ENCODE results near the gene FBXL17. TPM values are rescaled to one million over a fixed set of nuclear protein-coding genes. Genes with fewer than 3 reads are reported as not detected.

Gene FBXL17
- total RNA-seq, 1 experiment from 2014 or later, result 5.3 TPM

GRCh38 chr5:107812570-107813141 is 569.2 kb downstream of the FBXL17 start:
- no peak overlapping the region for H3K23ac ChIP-seq (ENCODE audit: insufficient read length, low read depth, low read length)
- no peak overlapping the region for H3T11ph ChIP-seq (ENCODE audit: low read length)
- peaks cover 11% of the 10 kb centered on the region for H3K27me3 Mint-ChIP-seq (ENCODE audit: low read depth)
- no peak overlapping the region for H3K27ac ChIP-seq (ENCODE audit: insufficient read length, low read depth, low read length)
- H3K4me1 Mint-ChIP-seq, result peaks cover 50 to 53% of the 10 kb centered on the region in 2 experiments
- H2AFZ ChIP-seq (ENCODE audit: low read length), result no peak overlapping the region
- no peak overlapping the region for H2BK12ac ChIP-seq (ENCODE audit: insufficient read length, low read depth, low read length)
- no peak overlapping the region for H2BK15ac ChIP-seq (ENCODE audit: low read depth, low read length)
- peaks cover 19% of the 10 kb centered on the region; the same call in 1 of the 2 replicates for H3K4me1 ChIP-seq (ENCODE audit: insufficient read depth, low read length)
- H2AK5ac ChIP-seq (ENCODE audit: insufficient read length, low read length), result no peak overlapping the region
- no peaks in the 10 kb centered on the region for H3K27me3 ChIP-seq (ENCODE audit: insufficient read depth, low read length)
- no peak overlapping the region for H3K4me3 Mint-ChIP-seq
- H2BK120ac ChIP-seq (ENCODE audit: low read depth, low read length, poor library complexity, severe bottlenecking), result no peak overlapping the region
- H3K79me1 ChIP-seq (ENCODE audit: insufficient read depth, low read depth, low read length, poor library complexity, severe bottlenecking), result no peaks in the 10 kb centered on the region
- no peak overlapping the region for H3K9ac ChIP-seq (ENCODE audit: extremely low read depth, insufficient read length, low read length)
- no peak overlapping the region for H3K4me2 ChIP-seq (ENCODE audit: insufficient read depth, insufficient read length, low read length)
- H3K4ac ChIP-seq (ENCODE audit: low read depth, low read length), result no peak overlapping the region
- H4K5ac ChIP-seq (ENCODE audit: insufficient read length, low read depth, low read length), result no peak overlapping the region
- no peak overlapping the region for H4K8ac ChIP-seq (replicated peaks; ENCODE audit: insufficient read length, low read depth, low read length)
- no peak overlapping the region for H2BK20ac ChIP-seq (ENCODE audit: low read depth, low read length, poor library complexity, severe bottlenecking)
- WGBS (ENCODE audit: extremely low coverage, insufficient read length, low lambda C conversion rate), result no CpG with 5 or more reads among the region's 8 CpGs
- no peaks in the 10 kb centered on the region; a peak in 1 of 5 replicates for H3K9me3 Mint-ChIP-seq
- H2BK5ac ChIP-seq (ENCODE audit: insufficient read length, low read length), result no peak overlapping the region
- no peak overlapping the region; a peak in 1 of 7 replicates for H3K27ac Mint-ChIP-seq
- H3K56ac ChIP-seq (ENCODE audit: insufficient read length, low read depth, low read length), result no peak overlapping the region
- H4K91ac ChIP-seq (ENCODE audit: insufficient read length, low read depth, low read length), result no peak overlapping the region
- no peaks in the 10 kb centered on the region for H3K9me3 ChIP-seq (ENCODE audit: control insufficient read depth, low read depth, low read length)
- TF ChIP-seq, protein P1, sequence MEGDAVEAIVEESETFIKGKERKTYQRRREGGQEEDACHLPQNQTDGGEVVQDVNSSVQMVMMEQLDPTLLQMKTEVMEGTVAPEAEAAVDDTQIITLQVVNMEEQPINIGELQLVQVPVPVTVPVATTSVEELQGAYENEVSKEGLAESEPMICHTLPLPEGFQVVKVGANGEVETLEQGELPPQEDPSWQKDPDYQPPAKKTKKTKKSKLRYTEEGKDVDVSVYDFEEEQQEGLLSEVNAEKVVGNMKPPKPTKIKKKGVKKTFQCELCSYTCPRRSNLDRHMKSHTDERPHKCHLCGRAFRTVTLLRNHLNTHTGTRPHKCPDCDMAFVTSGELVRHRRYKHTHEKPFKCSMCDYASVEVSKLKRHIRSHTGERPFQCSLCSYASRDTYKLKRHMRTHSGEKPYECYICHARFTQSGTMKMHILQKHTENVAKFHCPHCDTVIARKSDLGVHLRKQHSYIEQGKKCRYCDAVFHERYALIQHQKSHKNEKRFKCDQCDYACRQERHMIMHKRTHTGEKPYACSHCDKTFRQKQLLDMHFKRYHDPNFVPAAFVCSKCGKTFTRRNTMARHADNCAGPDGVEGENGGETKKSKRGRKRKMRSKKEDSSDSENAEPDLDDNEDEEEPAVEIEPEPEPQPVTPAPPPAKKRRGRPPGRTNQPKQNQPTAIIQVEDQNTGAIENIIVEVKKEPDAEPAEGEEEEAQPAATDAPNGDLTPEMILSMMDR (conservative IDR thresholded peaks at IDR 0.05), result no peak
- DNase-seq, result no peak
- peaks cover 2% of the 10 kb centered on the region for H3K23me2 ChIP-seq (ENCODE audit: insufficient read length, low read depth, low read length, poor library complexity, severe bottlenecking)
- H3K18ac ChIP-seq (ENCODE audit: insufficient read length, low read depth, low read length), result no peak overlapping the region
- H3K36me3 Mint-ChIP-seq (ENCODE audit: insufficient read depth in 1 of 3, low read depth in 3 of 3), result no peaks in the 10 kb centered on the region; a peak in 1 of 7 replicates
- no peaks in the 10 kb centered on the region for H3K79me2 ChIP-seq (ENCODE audit: insufficient read depth, low read length)
- no peak overlapping the region; the same call in 1 of the 2 replicates for H3K14ac ChIP-seq (ENCODE audit: insufficient read depth, low read length)
- H4K20me1 ChIP-seq (ENCODE audit: control insufficient read depth, insufficient read depth, insufficient read length), result no peaks in the 10 kb centered on the region
